Psoas muscle (tissue), 8 donors: ENCODE measurements around the gene ZNF615. TPM values are rescaled to one million over a fixed set of nuclear protein-coding genes. Genes with fewer than 3 reads are reported as not detected.
"Not testable (repeated sequence)": the region's sequence is repeated elsewhere in the genome, so short reads cannot be mapped to it uniquely, and the experiment has no call there.

Experiments used
- ATAC-seq, 4 donors: fragments of 200-7000 bp; cut with Tn5 transposase; one replicate each; pipeline ENCODE4 v1.9.1; 2020; ENCODE audit warnings: moderate library complexity in 3 of 4, mild to moderate bottlenecking in 2 of 4
- DNase-seq, 2 donors: peaks; one replicate each; pipeline ENCODE4 v3.0.0-alpha.2; 2020
- H3K27ac ChIP-seq: fragments of 200-600 bp; one replicate; pipeline ENCODE4 v1.8.0; 2022
- H3K27me3 ChIP-seq, 3 donors: fragments of 200-600 bp in 1 of 3; one replicate each; pipeline versions ENCODE4 v1.6.1 to v1.8.0; 2013 to 2022; ENCODE audit warnings: low read length in 2 of 3, mild to moderate bottlenecking in 2 of 3, moderate library complexity in 1 of 3; ENCODE audit not compliant: insufficient read depth in 3 of 3
- H3K36me3 ChIP-seq, 2 donors: fragments of 200-600 bp in 1 of 2; one replicate each; pipeline versions ENCODE4 v1.6.1 to v1.8.0; 2013 to 2022; ENCODE audit warnings: low read depth in 1 of 2, mild to moderate bottlenecking in 1 of 2, moderate library complexity in 1 of 2; ENCODE audit not compliant: insufficient read depth in 1 of 2
- H3K4me1 ChIP-seq: fragments of 200-600 bp; one replicate; pipeline ENCODE4 v1.8.0; 2022
- H3K4me3 ChIP-seq: fragments of 200-600 bp; one replicate; pipeline ENCODE4 v1.8.0; 2022; ENCODE audit warnings: mild to moderate bottlenecking
- H3K9me3 ChIP-seq: fragments of 200-600 bp; one replicate; pipeline ENCODE4 v1.8.0; 2022
- CTCF ChIP-seq: fragments of 200-600 bp; IDR thresholded peaks from one replicate; pipeline ENCODE4 v1.8.0; 2022; ENCODE audit warnings: antibody characterized with exemption
- WGBS, 3 donors: extraction: QIAGEN DNeasy Blood & Tissue Kit; methylation state at CpG; one replicate each; pipeline versions ENCODE4 v1.1.6 to v1.1.7; 2013; 5-methylcytosine and 5-hydroxymethylcytosine counted together
- intact Hi-C, 2 donors: fragments of 100-400 bp; cut with DNase I; formaldehyde crosslinking; loops; one replicate each; pipeline versions ENCODE4 v1.11.0 to v1.14.2; 2022
- polyA plus RNA-seq, 3 donors: library from polyadenylated mRNA; stranded (reverse); fragments of 200-250 nt; gene quantifications; one replicate each; pipeline ENCODE4 v1.2.3, GENCODE V29; 2013
- total RNA-seq, 4 donors: library from RNA; stranded (reverse); fragmentation: NEBNext Ultra II Directional in 2 of 4; extraction: Animal tissue kit (Norgen Biotek cat#: 25700) in 2 of 4; gene quantifications; one replicate each; pipeline versions ENCODE4 v1.2.1 to v1.2.4, GENCODE V29; 2021 to 2023
- donor health status: healthy with polysubstance abuse.
- donor health status: DM: no; HTN: no; CAD: no; lungs with moderate emphysema.
- donor health status: Bipolar disorder and iron deficiency.
- donor health status: healthy.
- donor health status: DM: yes; HTN: yes; CAD: no.
- donor health status: DM: no; HTN: no; CAD: no.
- donor health status: DM: no; HTN: no; CAD: no.
- donor health status: DM: yes; HTN: yes; CAD: no.

The ZNF615 gene
- total and polyA plus RNA-seq, 7 donors = 1.5 to 8.2 (median 5.1) TPM

GRCh38 chr19:51993422-51993821 is 14.6 kb downstream of the ZNF615 start:
- Histone ChIP-seq H3K27ac (no peak overlapping the region), H3K27me3 (no peaks in the 10 kb centered on the region), H3K36me3 (peaks cover 31 to 53% of the 10 kb centered on the region in 2 donors), H3K4me3 (no peak overlapping the region), H3K9me3 (peaks cover 94% of the 10 kb centered on the region), H3K4me1 (no peaks in the 10 kb centered on the region)
- intact Hi-C loops = no loop called here
- 98 to 99% (median 98%) methylated on average over 10 of the region's 10 CpGs for WGBS, 3 donors
- ATAC-seq (no peak), DNase-seq (no peak)
- no peak for TF ChIP-seq CTCF

- TF ChIP-seq CTCF = no peak
- Histone ChIP-seq H3K36me3 (no peaks in the 10 kb centered on the region), H3K27ac (peak within 1 kb of the TSS; percentile 79), H3K4me3 (peak within 1 kb of the TSS; percentile 92), H3K27me3 (no peaks in the 10 kb centered on the region), H3K9me3 (peaks cover 57% of the 10 kb centered on the region), H3K4me1 (peaks cover 6% of the 10 kb centered on the region)
- ATAC-seq (peak; percentile 99 to 100 (median 100)), DNase-seq (peak; percentile 90 to 93)
- intact Hi-C loops = loop anchor here in 1 of 2 donors (5.0 to 10.0 kb wide), 3 partner anchors 41 to 82 kb away; partner anchors contain the start of genes ZNF432, ZNF614 and ZNF649
- WGBS, 3 donors = 2 to 3% (median 2%) methylated on average over 33 of the region's 33 CpGs
Measured at GRCh38 chr19:51986309-51987291, 21.4 kb downstream of the ZNF615 start, which contains the start of gene ZNF350. Gene ZNF350, minus strand, starts transcription at chr19:51986840. Its CDS starts 12,480 bp downstream, at chr19:51974360.

- Histone ChIP-seq H3K27ac (no peak overlapping the region), H3K9me3 (peaks cover 55% of the 10 kb centered on the region), H3K4me1 (peaks cover 6% of the 10 kb centered on the region), H3K36me3 (peaks cover 7 to 9% of the 10 kb centered on the region in 2 donors), H3K4me3 (no peak overlapping the region), H3K27me3 (no peaks in the 10 kb centered on the region)
- TF ChIP-seq CTCF = no peak
- intact Hi-C loops = loop anchor here in 1 of 2 donors (10.0 kb wide), 1 partner anchor 79 kb away; the partner anchor contains the start of gene ZNF649
- DNase-seq (no peak), ATAC-seq (no peak)
- 94 to 97% (median 95%) methylated on average over 4 of the region's 4 CpGs for WGBS, 3 donors
Measured at GRCh38 chr19:51983361-51983760, 24.6 kb downstream of the ZNF615 start.

GRCh38 chr19:51980926-51981325 is 27.1 kb downstream of the ZNF615 start:
- 93 to 97% (median 96%) methylated on average over 6 of the region's 6 CpGs for WGBS, 3 donors
- H3K27me3 ChIP-seq, H3K4me1 ChIP-seq, DNase-seq, H3K4me3 ChIP-seq, H3K36me3 ChIP-seq, ATAC-seq, H3K27ac ChIP-seq: not testable (repeated sequence)
- intact Hi-C loops = loop anchor here in 1 of 2 donors (10.0 kb wide), 1 partner anchor 76 kb away; the partner anchor contains the start of gene ZNF649
- peaks cover 62% of the 10 kb centered on the region for H3K9me3 ChIP-seq
